ENCODE measurements around the gene TAF11L2. TPM values are rescaled to one million over a fixed set of nuclear protein-coding genes. Genes with fewer than 3 reads are reported as not detected.
"Not testable (repeated sequence)": the region's sequence is repeated elsewhere in the genome, so short reads cannot be mapped to it uniquely, and the experiment has no call there.

TAF11L2 gene
- total RNA-seq, 1 donor from 2014 or later, result not detected

GRCh38 chr5:17526504-17526903 lies 28.5 kb downstream of the TAF11L2 start:
- not testable (repeated sequence) for H3K36me3 Mint-ChIP-seq; H3K27me3 Mint-ChIP-seq; H3K9me3 Mint-ChIP-seq; H3K4me1 Mint-ChIP-seq (ENCODE audit: unreplicated experiment); H3K27ac Mint-ChIP-seq; H3K4me3 Mint-ChIP-seq
- DNase-seq (ENCODE audit: extremely low spot score, unreplicated experiment), result peak; percentile 90

- not testable (repeated sequence) for DNase-seq (ENCODE audit: extremely low spot score, unreplicated experiment); H3K4me3 Mint-ChIP-seq; H3K4me1 Mint-ChIP-seq (ENCODE audit: unreplicated experiment); H3K36me3 Mint-ChIP-seq; H3K27ac Mint-ChIP-seq; H3K27me3 Mint-ChIP-seq; H3K9me3 Mint-ChIP-seq
Observed at GRCh38 chr5:17528369-17528768, 30.3 kb downstream of the TAF11L2 start, which contains the start of gene TAF11L6. Gene TAF11L6, plus strand, starts transcription at chr5:17528669.

Other genes with a start within 250 kb of the TAF11L2 start
- gene TAF11L3, start 20.1 kb downstream of the TAF11L2 start, total RNA-seq (ENCODE audit: low replicate concordance), result not detected in 2 replicates
- gene TAF11L4, start 23.6 kb downstream of the TAF11L2 start, total RNA-seq (ENCODE audit: low replicate concordance), result not detected in 2 replicates
- not detected in 2 replicates for gene TAF11L5, start 27.0 kb downstream of the TAF11L2 start, total RNA-seq (ENCODE audit: low replicate concordance)
- gene TAF11L6, start 30.4 kb downstream of the TAF11L2 start, total RNA-seq (ENCODE audit: low replicate concordance), result not detected in 2 replicates
- not detected in 2 replicates for gene TAF11L7, start 87.5 kb downstream of the TAF11L2 start, total RNA-seq (ENCODE audit: low replicate concordance)
- not detected in 2 replicates for gene TAF11L8, start 92.7 kb downstream of the TAF11L2 start, total RNA-seq (ENCODE audit: low replicate concordance)
- gene TAF11L9, start 96.2 kb downstream of the TAF11L2 start, total RNA-seq (ENCODE audit: low replicate concordance), result not detected in 2 replicates
- gene TAF11L10, start 99.6 kb downstream of the TAF11L2 start, total RNA-seq (ENCODE audit: low replicate concordance), result not detected in 2 replicates
- not detected in 2 replicates for gene TAF11L11, start 106.0 kb downstream of the TAF11L2 start, total RNA-seq (ENCODE audit: low replicate concordance)
- not detected in 2 replicates for gene TAF11L12, start 112.2 kb downstream of the TAF11L2 start, total RNA-seq (ENCODE audit: low replicate concordance)
- not detected in 2 replicates for gene TAF11L13, start 133.9 kb downstream of the TAF11L2 start, total RNA-seq (ENCODE audit: low replicate concordance)
- gene TAF11L14, start 136.2 kb downstream of the TAF11L2 start, total RNA-seq (ENCODE audit: low replicate concordance), result not detected in 2 replicates